GM12878 (cell line): ENCODE data around the gene SMPD3. TPM values are rescaled to one million over a fixed set of nuclear protein-coding genes. Genes with fewer than 3 reads are reported as not detected.

Experiments used
- BCL11A ChIP-seq: IDR thresholded peaks from 2 replicates; pipeline ENCODE4 v1.6.1; 2011; ENCODE audit warnings: low read depth, low read length
- BRCA1 ChIP-seq: IDR thresholded peaks from 2 replicates; pipeline ENCODE4 v1.6.1; 2011; ENCODE audit warnings: low read depth, low read length, improper control_type of control experiment
- CBX3 ChIP-seq: fragments of 200-600 bp; sonication (generic); IDR thresholded peaks from 2 replicates; pipeline ENCODE4 v1.6.1; 2016; ENCODE audit warnings: low read depth, borderline replicate concordance
- CBX5 ChIP-seq: sonication (generic); IDR thresholded peaks from 2 replicates; pipeline ENCODE4 v1.6.1; 2016; ENCODE audit warnings: low read depth, moderate library complexity, mild to moderate bottlenecking, inconsistent platforms
- DPF2 ChIP-seq: fragments of 450-650 bp; IDR thresholded peaks from 2 replicates; pipeline ENCODE4 v1.6.1; 2017; ENCODE audit warnings: mild to moderate bottlenecking
- EGR1 ChIP-seq, 2 experiments: IDR thresholded peaks; 1 replicate in 1 of 2; 2 replicates in 1 of 2; pipeline ENCODE4 v1.6.1; 2011 to 2012; ENCODE audit warnings: low read depth in 2 of 2, low read length in 2 of 2, borderline replicate concordance in 1 of 2, mild to moderate bottlenecking in 1 of 2, moderate library complexity in 1 of 2
- NFYB ChIP-seq: IDR thresholded peaks from 2 replicates; pipeline ENCODE4 v1.6.1; 2011; ENCODE audit warnings: low read depth, mild to moderate bottlenecking, low read length, improper control_type of control experiment, moderate library complexity; ENCODE audit not compliant: insufficient read depth
- PAX5 ChIP-seq: IDR thresholded peaks from 2 replicates; pipeline ENCODE4 v1.6.1; 2011; ENCODE audit warnings: low read depth, low read length, borderline replicate concordance
- POLR2A ChIP-seq: IDR thresholded peaks from 2 replicates; pipeline ENCODE4 v1.6.1; 2011; ENCODE audit warnings: low read depth, mild to moderate bottlenecking, low read length
- SUPT20H ChIP-seq: IDR thresholded peaks from 2 replicates; pipeline ENCODE4 v1.6.1; 2011; ENCODE audit warnings: low read depth, mild to moderate bottlenecking, low read length, moderate library complexity, borderline replicate concordance; ENCODE audit not compliant: control insufficient read depth
- TCF3 ChIP-seq: IDR thresholded peaks from 2 replicates; pipeline ENCODE4 v1.6.1; 2012; ENCODE audit warnings: low read depth, mild to moderate bottlenecking, low read length, borderline replicate concordance; ENCODE audit not compliant: insufficient read depth
- ZNF217 ChIP-seq: fragments of 450-650 bp; IDR thresholded peaks from 2 replicates; pipeline ENCODE4 v1.6.1; 2017; ENCODE audit warnings: antibody characterized with exemption, mild to moderate bottlenecking
- polyA plus RNA-seq, 11 experiments: library from polyadenylated mRNA; depleted of rRNA in 4 of 11; unstranded in 6 of 11; stranded (reverse) in 5 of 11; fragments of >200 nt; fragmentation: Nextera tagmentation in 4 of 11; fragmentation: Illumina TruSeq in 1 of 11; extraction: Ambion mirVana in 4 of 11; extraction: Trizol in 1 of 11; gene quantifications; 1 replicate in 1 of 11; 2 replicates in 10 of 11; pipeline versions ENCODE4 v1.2.1 to v1.2.3, GENCODE V29; 2011 to 2016; ENCODE audit warnings: inconsistent platforms in 2 of 11, missing spikeins in 2 of 11, low read depth in 1 of 11
- total RNA-seq, 4 experiments: library from RNA; depleted of rRNA in 3 of 4; stranded (reverse); fragments of >200 nt in 3 of 4; fragmentation: Illumina TruSeq in 1 of 4; extraction: Trizol in 1 of 4; gene quantifications; 2 replicates each; pipeline versions ENCODE4 v1.2.1 to v1.2.3, GENCODE V29; 2013 to 2021
- TF ChIP-seq, protein P1 (sequence below): IDR thresholded peaks from 2 replicates; pipeline ENCODE4 v1.6.1; 2012; ENCODE audit warnings: low read depth, low read length, improper control_type of control experiment
- TF ChIP-seq, protein P2 (sequence below): fragments of 450-650 bp; IDR thresholded peaks from 2 replicates; pipeline ENCODE4 v1.6.1; 2017; ENCODE audit warnings: mild to moderate bottlenecking, moderate library complexity
- TF ChIP-seq, protein P3 (sequence below), 3 experiments: IDR thresholded peaks in 2 of 3; conservative IDR thresholded peaks in 1 of 3; 2 replicates each; pipeline ENCODE4 v1.5.1; 2011; ENCODE audit warnings: low read depth in 3 of 3, low read length in 3 of 3, mild to moderate bottlenecking in 3 of 3, control low read depth in 2 of 3, moderate library complexity in 2 of 3, inconsistent platforms in 1 of 3, mixed read lengths in 1 of 3; ENCODE audit not compliant: control insufficient read depth in 2 of 3, insufficient read depth in 1 of 3; ENCODE audit errors: extremely low read depth in 1 of 3
- TF ChIP-seq, protein P4 (sequence below): IDR thresholded peaks from 2 replicates; pipeline ENCODE4 v1.6.1; 2011; ENCODE audit warnings: low read depth, low read length, improper control_type of control experiment, borderline replicate concordance
- TF ChIP-seq, protein P5 (sequence below): fragments of 450-650 bp; IDR thresholded peaks from 2 replicates; pipeline ENCODE4 v1.6.1; 2017; ENCODE audit warnings: low read depth, mild to moderate bottlenecking, moderate library complexity

SMPD3 gene
- total and polyA plus RNA-seq, 10 of the 15 experiments (the other 5 are each of a cell fraction or from before 2014, with no cell fraction given) = 0.04 to 2.0 (median 1.2) TPM

DNA sequence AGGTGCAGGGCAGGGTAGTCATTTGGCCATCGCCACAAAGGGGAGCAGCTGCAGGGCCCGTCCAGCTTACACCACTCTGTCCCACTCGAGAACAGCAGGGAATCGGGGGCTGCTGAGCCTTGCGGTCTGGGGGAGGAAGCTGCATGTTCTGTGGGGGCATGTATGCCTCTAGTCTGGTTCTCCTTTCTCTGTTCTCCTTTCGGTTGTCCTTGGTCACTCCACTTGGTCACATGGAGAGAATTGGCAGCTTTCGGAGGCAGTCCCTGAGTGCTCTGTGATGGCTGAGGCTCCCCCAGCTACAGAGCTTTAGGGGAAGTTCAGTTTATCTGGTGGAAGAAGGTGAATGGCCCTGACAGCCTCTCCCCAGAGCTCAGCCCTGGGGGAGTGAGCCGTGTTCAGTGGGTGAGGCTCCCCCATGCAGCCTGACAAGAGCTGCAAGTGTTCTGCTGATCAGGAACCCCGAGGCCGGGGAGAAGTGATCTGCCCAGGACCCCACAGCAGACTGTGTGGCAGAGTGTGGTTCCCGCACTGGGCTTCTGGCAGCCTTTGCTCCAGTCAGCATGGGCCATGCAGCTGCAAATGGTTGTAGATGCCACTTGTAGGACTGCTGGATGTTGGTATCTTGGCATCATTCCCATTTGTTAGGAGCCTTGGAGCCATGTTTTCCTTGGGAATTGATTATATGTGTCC lies 22.3 kb upstream of the SMPD3 start (continued):
- TF ChIP-seq NFYB = no peak
- no peak for TF ChIP-seq SUPT20H
- TF ChIP-seq, protein P1, sequence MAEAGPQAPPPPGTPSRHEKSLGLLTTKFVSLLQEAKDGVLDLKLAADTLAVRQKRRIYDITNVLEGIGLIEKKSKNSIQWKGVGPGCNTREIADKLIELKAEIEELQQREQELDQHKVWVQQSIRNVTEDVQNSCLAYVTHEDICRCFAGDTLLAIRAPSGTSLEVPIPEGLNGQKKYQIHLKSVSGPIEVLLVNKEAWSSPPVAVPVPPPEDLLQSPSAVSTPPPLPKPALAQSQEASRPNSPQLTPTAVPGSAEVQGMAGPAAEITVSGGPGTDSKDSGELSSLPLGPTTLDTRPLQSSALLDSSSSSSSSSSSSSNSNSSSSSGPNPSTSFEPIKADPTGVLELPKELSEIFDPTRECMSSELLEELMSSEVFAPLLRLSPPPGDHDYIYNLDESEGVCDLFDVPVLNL = no peak
- TF ChIP-seq EGR1 (IDR thresholded peaks at IDR 0.05; ENCODE audit: borderline replicate concordance in 1 of 2, low read depth in 2 of 2, low read length in 2 of 2) = peak in 1 of 2 experiments; percentile 62; a peak in 1 of 3 replicates
- TF ChIP-seq POLR2A = peak; percentile 74
- peak; percentile 75 for TF ChIP-seq BCL11A
- no peak for TF ChIP-seq BRCA1
- TF ChIP-seq TCF3 = no peak
- TF ChIP-seq, protein P2, sequence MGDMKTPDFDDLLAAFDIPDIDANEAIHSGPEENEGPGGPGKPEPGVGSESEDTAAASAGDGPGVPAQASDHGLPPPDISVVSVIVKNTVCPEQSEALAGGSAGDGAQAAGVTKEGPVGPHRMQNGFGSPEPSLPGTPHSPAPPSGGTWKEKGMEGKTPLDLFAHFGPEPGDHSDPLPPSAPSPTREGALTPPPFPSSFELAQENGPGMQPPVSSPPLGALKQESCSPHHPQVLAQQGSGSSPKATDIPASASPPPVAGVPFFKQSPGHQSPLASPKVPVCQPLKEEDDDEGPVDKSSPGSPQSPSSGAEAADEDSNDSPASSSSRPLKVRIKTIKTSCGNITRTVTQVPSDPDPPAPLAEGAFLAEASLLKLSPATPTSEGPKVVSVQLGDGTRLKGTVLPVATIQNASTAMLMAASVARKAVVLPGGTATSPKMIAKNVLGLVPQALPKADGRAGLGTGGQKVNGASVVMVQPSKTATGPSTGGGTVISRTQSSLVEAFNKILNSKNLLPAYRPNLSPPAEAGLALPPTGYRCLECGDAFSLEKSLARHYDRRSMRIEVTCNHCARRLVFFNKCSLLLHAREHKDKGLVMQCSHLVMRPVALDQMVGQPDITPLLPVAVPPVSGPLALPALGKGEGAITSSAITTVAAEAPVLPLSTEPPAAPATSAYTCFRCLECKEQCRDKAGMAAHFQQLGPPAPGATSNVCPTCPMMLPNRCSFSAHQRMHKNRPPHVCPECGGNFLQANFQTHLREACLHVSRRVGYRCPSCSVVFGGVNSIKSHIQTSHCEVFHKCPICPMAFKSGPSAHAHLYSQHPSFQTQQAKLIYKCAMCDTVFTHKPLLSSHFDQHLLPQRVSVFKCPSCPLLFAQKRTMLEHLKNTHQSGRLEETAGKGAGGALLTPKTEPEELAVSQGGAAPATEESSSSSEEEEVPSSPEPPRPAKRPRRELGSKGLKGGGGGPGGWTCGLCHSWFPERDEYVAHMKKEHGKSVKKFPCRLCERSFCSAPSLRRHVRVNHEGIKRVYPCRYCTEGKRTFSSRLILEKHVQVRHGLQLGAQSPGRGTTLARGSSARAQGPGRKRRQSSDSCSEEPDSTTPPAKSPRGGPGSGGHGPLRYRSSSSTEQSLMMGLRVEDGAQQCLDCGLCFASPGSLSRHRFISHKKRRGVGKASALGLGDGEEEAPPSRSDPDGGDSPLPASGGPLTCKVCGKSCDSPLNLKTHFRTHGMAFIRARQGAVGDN = peak; percentile 44
- peak; percentile 85; the same call in 1 of the 2 replicates for TF ChIP-seq PAX5
- peak; percentile 96 for TF ChIP-seq DPF2
- TF ChIP-seq, protein P3, sequence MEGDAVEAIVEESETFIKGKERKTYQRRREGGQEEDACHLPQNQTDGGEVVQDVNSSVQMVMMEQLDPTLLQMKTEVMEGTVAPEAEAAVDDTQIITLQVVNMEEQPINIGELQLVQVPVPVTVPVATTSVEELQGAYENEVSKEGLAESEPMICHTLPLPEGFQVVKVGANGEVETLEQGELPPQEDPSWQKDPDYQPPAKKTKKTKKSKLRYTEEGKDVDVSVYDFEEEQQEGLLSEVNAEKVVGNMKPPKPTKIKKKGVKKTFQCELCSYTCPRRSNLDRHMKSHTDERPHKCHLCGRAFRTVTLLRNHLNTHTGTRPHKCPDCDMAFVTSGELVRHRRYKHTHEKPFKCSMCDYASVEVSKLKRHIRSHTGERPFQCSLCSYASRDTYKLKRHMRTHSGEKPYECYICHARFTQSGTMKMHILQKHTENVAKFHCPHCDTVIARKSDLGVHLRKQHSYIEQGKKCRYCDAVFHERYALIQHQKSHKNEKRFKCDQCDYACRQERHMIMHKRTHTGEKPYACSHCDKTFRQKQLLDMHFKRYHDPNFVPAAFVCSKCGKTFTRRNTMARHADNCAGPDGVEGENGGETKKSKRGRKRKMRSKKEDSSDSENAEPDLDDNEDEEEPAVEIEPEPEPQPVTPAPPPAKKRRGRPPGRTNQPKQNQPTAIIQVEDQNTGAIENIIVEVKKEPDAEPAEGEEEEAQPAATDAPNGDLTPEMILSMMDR (IDR thresholded peaks at IDR 0.05 in 2 of 3, conservative IDR thresholded peaks at IDR 0.05 in 1 of 3; ENCODE audit: control insufficient read depth in 2 of 3, extremely low read depth in 1 of 3, insufficient read depth in 1 of 3, low read depth in 3 of 3, low read length in 3 of 3) = no peak
- TF ChIP-seq, protein P4, sequence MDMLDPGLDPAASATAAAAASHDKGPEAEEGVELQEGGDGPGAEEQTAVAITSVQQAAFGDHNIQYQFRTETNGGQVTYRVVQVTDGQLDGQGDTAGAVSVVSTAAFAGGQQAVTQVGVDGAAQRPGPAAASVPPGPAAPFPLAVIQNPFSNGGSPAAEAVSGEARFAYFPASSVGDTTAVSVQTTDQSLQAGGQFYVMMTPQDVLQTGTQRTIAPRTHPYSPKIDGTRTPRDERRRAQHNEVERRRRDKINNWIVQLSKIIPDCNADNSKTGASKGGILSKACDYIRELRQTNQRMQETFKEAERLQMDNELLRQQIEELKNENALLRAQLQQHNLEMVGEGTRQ = peak; percentile 84
- TF ChIP-seq CBX5 = no peak
- no peak for TF ChIP-seq CBX3
- peak; percentile 79 for TF ChIP-seq ZNF217
- TF ChIP-seq, protein P5, sequence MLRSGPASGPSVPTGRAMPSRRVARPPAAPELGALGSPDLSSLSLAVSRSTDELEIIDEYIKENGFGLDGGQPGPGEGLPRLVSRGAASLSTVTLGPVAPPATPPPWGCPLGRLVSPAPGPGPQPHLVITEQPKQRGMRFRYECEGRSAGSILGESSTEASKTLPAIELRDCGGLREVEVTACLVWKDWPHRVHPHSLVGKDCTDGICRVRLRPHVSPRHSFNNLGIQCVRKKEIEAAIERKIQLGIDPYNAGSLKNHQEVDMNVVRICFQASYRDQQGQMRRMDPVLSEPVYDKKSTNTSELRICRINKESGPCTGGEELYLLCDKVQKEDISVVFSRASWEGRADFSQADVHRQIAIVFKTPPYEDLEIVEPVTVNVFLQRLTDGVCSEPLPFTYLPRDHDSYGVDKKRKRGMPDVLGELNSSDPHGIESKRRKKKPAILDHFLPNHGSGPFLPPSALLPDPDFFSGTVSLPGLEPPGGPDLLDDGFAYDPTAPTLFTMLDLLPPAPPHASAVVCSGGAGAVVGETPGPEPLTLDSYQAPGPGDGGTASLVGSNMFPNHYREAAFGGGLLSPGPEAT = peak; percentile 79; the same call in 1 of the 2 replicates
